GM18526 (cell line): ENCODE results near the gene VN1R4.

Experiments
- POLR2A ChIP-seq: IDR thresholded peaks from 3 replicates; pipeline ENCODE4 v1.6.1; 2011; ENCODE audit not compliant: insufficient read length; ENCODE audit errors: extremely low read depth

Gene VN1R4

DNA sequence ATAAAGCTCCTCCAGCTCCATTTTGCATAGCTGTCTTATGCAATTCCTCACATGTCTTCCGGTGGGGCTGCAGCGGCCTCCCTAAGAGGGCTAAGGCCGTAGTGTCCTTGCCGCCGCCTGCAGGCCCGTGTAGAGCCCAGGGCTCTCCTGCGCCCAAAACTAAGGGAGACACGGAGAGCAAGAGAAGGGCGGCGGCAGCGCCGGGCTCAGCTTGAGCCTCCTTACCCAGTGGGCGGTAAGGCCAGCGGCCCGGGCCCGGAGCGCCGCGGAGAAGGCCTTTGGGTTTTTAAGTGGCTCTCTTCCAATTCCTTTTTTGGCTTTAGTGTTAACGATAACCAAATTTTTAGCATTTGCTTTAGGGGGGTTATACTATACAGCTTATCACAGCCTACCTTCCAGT lies 42.9 kb downstream of the VN1R4 start:
- no peak for TF ChIP-seq POLR2A
